ENCODE results near the gene SEPTIN3. TPM values are rescaled to one million over a fixed set of nuclear protein-coding genes. Genes with fewer than 3 reads are reported as not detected.

SEPTIN3 gene
- total RNA-seq, 1 donor from 2014 or later = 1.5 TPM

DNA sequence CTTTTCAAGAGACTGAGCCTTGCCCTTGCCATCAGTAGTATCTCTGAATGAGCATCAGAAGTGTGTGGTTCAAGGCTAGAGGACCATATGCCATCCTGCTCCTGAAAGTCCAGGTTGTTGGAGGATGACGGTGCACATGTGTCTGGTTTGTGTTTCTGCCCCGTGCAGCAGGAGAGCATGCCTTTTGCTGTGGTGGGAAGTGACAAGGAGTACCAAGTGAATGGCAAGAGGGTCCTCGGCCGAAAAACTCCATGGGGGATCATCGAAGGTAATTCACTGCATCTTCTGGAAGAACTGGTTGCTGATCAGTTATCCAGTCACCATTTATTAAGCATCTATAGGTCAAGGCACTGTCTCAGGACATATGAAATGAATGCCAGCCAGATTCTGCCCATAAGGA is 23.3 kb downstream of the SEPTIN3 start:
- Histone ChIP-seq H3K9me3 (no peaks in the 10 kb centered on the region), H3K27ac (no peak overlapping the region), H3K36me3 (no peaks in the 10 kb centered on the region), H3K27me3 (no peaks in the 10 kb centered on the region), H3K4me3 (no peak overlapping the region), H3K4me1 (no peaks in the 10 kb centered on the region)
- TF ChIP-seq POLR2A (IDR thresholded peaks at IDR 0.05) (no peak), POLR2AphosphoS5 (IDR thresholded peaks at IDR 0.05; ENCODE audit: insufficient read depth in 1 of 2, low read depth in 1 of 2) (no peak)
- TF ChIP-seq, protein P1, sequence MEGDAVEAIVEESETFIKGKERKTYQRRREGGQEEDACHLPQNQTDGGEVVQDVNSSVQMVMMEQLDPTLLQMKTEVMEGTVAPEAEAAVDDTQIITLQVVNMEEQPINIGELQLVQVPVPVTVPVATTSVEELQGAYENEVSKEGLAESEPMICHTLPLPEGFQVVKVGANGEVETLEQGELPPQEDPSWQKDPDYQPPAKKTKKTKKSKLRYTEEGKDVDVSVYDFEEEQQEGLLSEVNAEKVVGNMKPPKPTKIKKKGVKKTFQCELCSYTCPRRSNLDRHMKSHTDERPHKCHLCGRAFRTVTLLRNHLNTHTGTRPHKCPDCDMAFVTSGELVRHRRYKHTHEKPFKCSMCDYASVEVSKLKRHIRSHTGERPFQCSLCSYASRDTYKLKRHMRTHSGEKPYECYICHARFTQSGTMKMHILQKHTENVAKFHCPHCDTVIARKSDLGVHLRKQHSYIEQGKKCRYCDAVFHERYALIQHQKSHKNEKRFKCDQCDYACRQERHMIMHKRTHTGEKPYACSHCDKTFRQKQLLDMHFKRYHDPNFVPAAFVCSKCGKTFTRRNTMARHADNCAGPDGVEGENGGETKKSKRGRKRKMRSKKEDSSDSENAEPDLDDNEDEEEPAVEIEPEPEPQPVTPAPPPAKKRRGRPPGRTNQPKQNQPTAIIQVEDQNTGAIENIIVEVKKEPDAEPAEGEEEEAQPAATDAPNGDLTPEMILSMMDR (IDR thresholded peaks at IDR 0.05) = no peak
- intact Hi-C loops (cut with DNase I) = no loop called here
- no peak for DNase-seq (ENCODE audit: extremely low spot score in 2 of 2)

DNA sequence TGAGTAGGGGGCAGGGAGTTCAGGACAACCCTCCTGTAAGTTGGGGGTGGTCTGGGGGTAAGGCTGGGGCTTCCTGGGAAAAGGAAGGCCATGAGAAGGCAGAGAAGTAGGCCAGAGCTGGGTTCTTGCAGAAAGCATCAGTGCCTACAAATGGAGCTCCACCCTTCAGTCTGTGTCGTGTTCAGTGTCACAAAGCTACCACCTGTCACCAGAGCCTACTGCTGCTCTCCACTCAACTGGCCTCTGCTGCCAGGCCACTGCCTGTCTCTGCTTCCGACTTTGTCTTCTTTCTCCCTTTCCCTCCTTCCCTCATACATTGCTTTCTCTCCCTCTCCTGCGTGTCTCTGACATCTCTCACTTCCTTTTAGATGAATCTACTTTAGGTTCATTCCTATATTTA is 26.0 kb downstream of the SEPTIN3 start:
- H3K27me3 ChIP-seq = no peaks in the 10 kb centered on the region
- intact Hi-C loops (cut with DNase I) = no loop called here
- no peak overlapping the region for H3K27ac ChIP-seq
- no peak for DNase-seq (ENCODE audit: extremely low spot score in 2 of 2)
- no peaks in the 10 kb centered on the region for H3K9me3 ChIP-seq
- peaks cover 16% of the 10 kb centered on the region for H3K4me1 ChIP-seq
- H3K4me3 ChIP-seq = no peak overlapping the region
- TF ChIP-seq POLR2A (IDR thresholded peaks at IDR 0.05) (no peak), POLR2AphosphoS5 (IDR thresholded peaks at IDR 0.05; ENCODE audit: insufficient read depth in 1 of 2, low read depth in 1 of 2) (no peak)
- TF ChIP-seq, protein P1 (IDR thresholded peaks at IDR 0.05) = no peak
- no peaks in the 10 kb centered on the region for H3K36me3 ChIP-seq

DNA sequence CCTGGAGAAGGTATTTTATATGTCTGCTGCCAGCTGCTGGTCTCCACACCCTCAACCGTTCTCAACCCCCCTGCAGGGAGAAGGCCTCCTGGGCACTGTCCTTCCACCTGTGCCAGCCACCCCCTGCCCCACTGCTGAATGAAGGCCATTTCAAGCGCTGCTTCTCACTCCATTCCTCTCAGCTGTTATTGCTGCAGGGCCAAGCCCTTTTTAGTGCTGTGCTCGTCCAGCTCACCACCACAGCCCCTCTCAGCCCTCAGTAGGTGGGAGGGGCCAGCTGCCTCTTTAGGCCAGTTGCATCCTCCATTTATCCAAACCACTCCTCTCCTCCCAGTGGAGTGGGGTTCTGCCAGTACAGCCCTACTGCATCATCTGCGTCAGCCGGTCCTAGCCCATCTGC is 27.6 kb downstream of the SEPTIN3 start:
- intact Hi-C loops (cut with DNase I) = no loop called here
- no peaks in the 10 kb centered on the region for H3K27me3 ChIP-seq
- no peaks in the 10 kb centered on the region for H3K36me3 ChIP-seq
- TF ChIP-seq POLR2A (IDR thresholded peaks at IDR 0.05) = no peak
- TF ChIP-seq POLR2AphosphoS5 (IDR thresholded peaks at IDR 0.05; ENCODE audit: insufficient read depth in 1 of 2, low read depth in 1 of 2) = no peak
- TF ChIP-seq, protein P1 (IDR thresholded peaks at IDR 0.05) = no peak
- no peaks in the 10 kb centered on the region for H3K9me3 ChIP-seq
- peaks cover 16% of the 10 kb centered on the region for H3K4me1 ChIP-seq
- DNase-seq (ENCODE audit: extremely low spot score in 2 of 2) = no peak
- H3K4me3 ChIP-seq = no peak overlapping the region
- no peak overlapping the region for H3K27ac ChIP-seq

DNA sequence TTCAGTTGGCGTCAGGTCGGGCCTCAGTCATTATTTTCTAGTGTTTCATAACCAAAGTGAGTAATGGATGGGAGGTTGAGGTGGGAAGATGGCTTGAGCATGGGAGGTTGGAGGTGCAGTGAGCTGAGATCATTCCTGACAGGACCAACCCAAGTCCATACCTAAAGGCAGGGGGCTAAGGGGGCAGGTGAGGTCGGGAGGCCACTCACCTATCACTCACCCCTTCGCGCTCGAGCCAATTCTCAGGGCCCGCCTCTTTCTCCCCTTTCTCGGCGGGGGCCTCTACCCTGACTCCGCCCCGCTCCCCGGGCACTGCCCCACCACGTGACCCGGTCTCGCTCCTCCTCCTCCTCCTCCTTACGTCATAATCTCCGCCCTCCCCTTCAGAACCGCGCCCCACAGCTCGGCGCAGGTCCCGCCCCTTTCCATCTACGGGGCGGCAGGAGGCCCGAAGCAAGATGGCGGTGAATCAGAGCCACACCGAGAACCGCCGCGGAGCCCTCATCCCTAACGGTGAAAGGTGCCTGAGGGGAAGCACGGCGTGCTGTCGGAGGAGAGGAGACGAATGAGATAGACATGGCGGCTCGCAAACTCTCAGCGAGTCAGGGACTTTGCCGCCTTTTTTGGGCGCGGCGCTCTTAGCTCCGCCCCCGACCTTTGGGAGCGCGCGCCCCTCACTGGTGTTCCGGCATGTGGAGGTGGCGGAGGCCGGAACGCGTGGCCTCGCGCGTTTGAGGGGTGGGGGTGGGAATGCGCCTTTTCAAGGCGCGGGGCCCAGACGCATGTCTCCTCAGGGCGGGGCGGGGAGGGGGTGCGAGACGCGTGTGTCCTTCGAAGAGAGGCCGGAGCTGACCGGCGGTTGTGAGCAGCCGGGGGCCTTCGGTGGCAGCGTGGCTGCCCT is 29.4 kb downstream of the SEPTIN3 start, which contains the start of gene WBP2NL:
TSS of gene WBP2NL (plus strand) at position 428 of the 901 bp plus-strand sequence. CDS start at position 459, 31 bp downstream.
- no peak within 1 kb of the TSS for H3K27ac ChIP-seq

More for the DNA sequence above, 29.4 kb downstream of the SEPTIN3 start, which contains the start of gene WBP2NL:
- Histone ChIP-seq H3K36me3 (no peaks in the 10 kb centered on the region), H3K27me3 (no peaks in the 10 kb centered on the region), H3K4me3 (peak within 1 kb of the TSS; percentile 33 to 54), H3K4me1 (peaks cover 16% of the 10 kb centered on the region), H3K9me3 (no peaks in the 10 kb centered on the region)
- intact Hi-C loops (cut with DNase I) = no loop called here
- TF ChIP-seq POLR2A (IDR thresholded peaks at IDR 0.05) = no peak
- TF ChIP-seq, protein P1 (IDR thresholded peaks at IDR 0.05) = no peak
- peak; percentile 66 to 70 for TF ChIP-seq POLR2AphosphoS5 (IDR thresholded peaks at IDR 0.05; ENCODE audit: insufficient read depth in 1 of 2, low read depth in 1 of 2)
- DNase-seq (ENCODE audit: extremely low spot score in 2 of 2) = no peak
